Neural progenitor cell (in vitro differentiated cells): ENCODE measurements around the gene ZNF488. TPM values are rescaled to one million over a fixed set of nuclear protein-coding genes. Genes with fewer than 3 reads are reported as not detected.
"Not testable (repeated sequence)": the region's sequence is repeated elsewhere in the genome, so short reads cannot be mapped to it uniquely, and the experiment has no call there.

Source experiments
- DNase-seq: peaks from one replicate; pipeline ENCODE4 v3.0.0-alpha.2; 2016; ENCODE audit warnings: low spot score
- H2AFZ ChIP-seq: fragments of 200-600 bp; sonication (generic); replicated peaks from 2 replicates; pipeline ENCODE4 v1.6.1; 2016; ENCODE audit warnings: antibody characterized with exemption
- H3F3A ChIP-seq: fragments of 200-600 bp; sonication (generic); 2 replicates; pipeline ENCODE4 v1.6.1; 2016; ENCODE audit warnings: antibody characterized with exemption, low read depth
- H3K27ac ChIP-seq: fragments of 200-600 bp; sonication (generic); 2 replicates; pipeline ENCODE4 v1.5.1; 2016; ENCODE audit warnings: mild to moderate bottlenecking
- H3K27me3 ChIP-seq: fragments of 200-600 bp; sonication (generic); 2 replicates; pipeline ENCODE4 v1.6.1; 2016; ENCODE audit warnings: mild to moderate bottlenecking, moderate library complexity
- H3K36me3 ChIP-seq: fragments of 200-600 bp; sonication (generic); 2 replicates; pipeline ENCODE4 v1.5.1; 2016
- H3K4me1 ChIP-seq: fragments of 200-600 bp; sonication (generic); 2 replicates; pipeline ENCODE4 v1.6.1; 2016; ENCODE audit warnings: mixed run types
- H3K4me2 ChIP-seq: fragments of 200-600 bp; sonication (generic); 2 replicates; pipeline ENCODE4 v1.6.1; 2016
- H3K4me3 ChIP-seq: fragments of 200-600 bp; sonication (generic); 2 replicates; pipeline ENCODE4 v1.5.1; 2016
- H3K79me2 ChIP-seq: fragments of 200-600 bp; sonication (generic); 2 replicates; pipeline ENCODE4 v1.6.1; 2016; ENCODE audit warnings: low read depth
- H3K9ac ChIP-seq: fragments of 200-600 bp; sonication (generic); 2 replicates; pipeline ENCODE4 v1.6.1; 2016
- H3K9me3 ChIP-seq: fragments of 200-600 bp; sonication (generic); 2 replicates; pipeline ENCODE4 v1.5.1; 2016; ENCODE audit warnings: low read depth
- H4K20me1 ChIP-seq: fragments of 200-600 bp; sonication (generic); 2 replicates; pipeline ENCODE4 v1.6.1; 2016; ENCODE audit warnings: low read depth
- H3K27ac Mint-ChIP-seq: 3 replicates; pipeline ENCODE4 v1.8.0; 2021; ENCODE audit warnings: mixed read lengths
- H3K27me3 Mint-ChIP-seq: 2 replicates; pipeline ENCODE4 v1.8.0; 2022; ENCODE audit warnings: low read depth, mild to moderate bottlenecking, inconsistent platforms, moderate library complexity, mixed read lengths; ENCODE audit not compliant: insufficient read depth
- H3K36me3 Mint-ChIP-seq: 3 replicates; pipeline ENCODE4 v1.8.0; 2021; ENCODE audit warnings: mixed read lengths
- H3K4me1 Mint-ChIP-seq: 3 replicates; pipeline ENCODE4 v1.8.0; 2021; ENCODE audit warnings: mixed read lengths
- H3K4me3 Mint-ChIP-seq: 3 replicates; pipeline ENCODE4 v1.8.0; 2021; ENCODE audit warnings: mild to moderate bottlenecking, moderate library complexity, mixed read lengths
- H3K9me3 Mint-ChIP-seq: 3 replicates; pipeline ENCODE4 v1.8.0; 2020; ENCODE audit warnings: mixed read lengths
- CTCF ChIP-seq: fragments of 200-600 bp; sonication (generic); IDR thresholded peaks from 2 replicates; pipeline ENCODE4 v1.5.1; 2017; ENCODE audit warnings: antibody characterized with exemption, mild to moderate bottlenecking
- EZH2 ChIP-seq: fragments of 200-600 bp; sonication (generic); IDR thresholded peaks from 2 replicates; pipeline ENCODE4 v1.6.1; 2017; ENCODE audit warnings: antibody characterized with exemption, mild to moderate bottlenecking, moderate library complexity
- EZH2phosphoT487 ChIP-seq: fragments of 200-600 bp; sonication (generic); IDR thresholded peaks from 2 replicates; pipeline ENCODE4 v1.6.1; 2017; ENCODE audit warnings: antibody characterized with exemption
- total RNA-seq: library from RNA; depleted of rRNA; stranded (reverse); fragments of >200 nt; gene quantifications from 2 replicates; pipeline ENCODE4 v1.2.3, GENCODE V29; 2015; ENCODE audit warnings: low replicate concordance

The ZNF488 gene
- total RNA-seq, 1 donor from 2014 or later: not detected

GRCh38 chr10:47389619-47390018, 5.5 kb upstream of the ZNF488 start:
- Histone ChIP-seq H3K4me1 (peaks cover 4% of the 10 kb centered on the region), H4K20me1 (no peaks in the 10 kb centered on the region), H2AFZ (no peak overlapping the region), H3K9ac (no peak overlapping the region), H3F3A (peaks cover 5% of the 10 kb centered on the region), H3K79me2 (no peaks in the 10 kb centered on the region), H3K27me3 (peaks cover 18% of the 10 kb centered on the region), H3K9me3 (no peaks in the 10 kb centered on the region), H3K36me3 (no peaks in the 10 kb centered on the region), H3K4me3 (no peak overlapping the region), H3K4me2 (no peak overlapping the region), H3K27ac (no peak overlapping the region)
- no peak overlapping the region for H3K27ac Mint-ChIP-seq
- H3K4me1 Mint-ChIP-seq: peaks cover 3% of the 10 kb centered on the region
- peaks cover 8% of the 10 kb centered on the region for H3K9me3 Mint-ChIP-seq
- no peaks in the 10 kb centered on the region for H3K27me3 Mint-ChIP-seq
- TF ChIP-seq CTCF (no peak), EZH2 (no peak), EZH2phosphoT487 (no peak)
- no peak for DNase-seq
- no peak overlapping the region for H3K4me3 Mint-ChIP-seq
- H3K36me3 Mint-ChIP-seq: no peaks in the 10 kb centered on the region

GRCh38 chr10:47388879-47389278, 4.8 kb upstream of the ZNF488 start:
- Histone ChIP-seq H4K20me1 (no peaks in the 10 kb centered on the region), H3K27me3 (peaks cover 25% of the 10 kb centered on the region), H3K4me1 (peaks cover 4% of the 10 kb centered on the region), H3K27ac (no peak overlapping the region), H2AFZ (no peak overlapping the region), H3K4me3 (no peak overlapping the region), H3K9ac (no peak overlapping the region), H3K79me2 (no peaks in the 10 kb centered on the region), H3K9me3 (no peaks in the 10 kb centered on the region), H3F3A (peaks cover 7% of the 10 kb centered on the region), H3K4me2 (no peak overlapping the region), H3K36me3 (no peaks in the 10 kb centered on the region)
- TF ChIP-seq EZH2 (no peak), EZH2phosphoT487 (no peak)
- DNase-seq: no peak
- H3K9me3 Mint-ChIP-seq: peaks cover 8% of the 10 kb centered on the region
- H3K27ac Mint-ChIP-seq: no peak overlapping the region
- H3K36me3 Mint-ChIP-seq: no peaks in the 10 kb centered on the region
- no peaks in the 10 kb centered on the region for H3K27me3 Mint-ChIP-seq
- peaks cover 4% of the 10 kb centered on the region for H3K4me1 Mint-ChIP-seq
- no peak overlapping the region for H3K4me3 Mint-ChIP-seq

GRCh38 chr10:47386104-47386503, 2.0 kb upstream of the ZNF488 start:
- peaks cover 12% of the 10 kb centered on the region for H3F3A ChIP-seq
- not testable (repeated sequence) for H3K4me3 Mint-ChIP-seq, H3K9ac ChIP-seq, H3K4me2 ChIP-seq, H3K4me3 ChIP-seq, H3K9me3 ChIP-seq, H3K36me3 Mint-ChIP-seq, H3K4me1 ChIP-seq, H3K79me2 ChIP-seq, H2AFZ ChIP-seq, H3K27ac ChIP-seq, H3K27ac Mint-ChIP-seq, DNase-seq, H3K9me3 Mint-ChIP-seq, H3K36me3 ChIP-seq, H4K20me1 ChIP-seq
- Mint-ChIP-seq H3K4me1 (peaks cover 17% of the 10 kb centered on the region), H3K27me3 (peaks cover 10% of the 10 kb centered on the region)
- H3K27me3 ChIP-seq: peaks cover 45% of the 10 kb centered on the region

GRCh38 chr10:47383261-47384147, 589 bp downstream of the ZNF488 start:
- no peaks in the 10 kb centered on the region for H3K36me3 Mint-ChIP-seq

More at GRCh38 chr10:47383261-47384147, 589 bp downstream of the ZNF488 start:
- peaks cover 12% of the 10 kb centered on the region for H3F3A ChIP-seq
- Mint-ChIP-seq H3K27me3 (peaks cover 13% of the 10 kb centered on the region), H3K4me1 (peaks cover 17% of the 10 kb centered on the region), H3K4me3 (peak overlapping the region; percentile 84), H3K27ac (no peak overlapping the region), H3K9me3 (peaks cover 8% of the 10 kb centered on the region)
- peak overlapping the region; percentile 74 for H3K4me2 ChIP-seq
- no peak overlapping the region for H2AFZ ChIP-seq
- H3K4me1 ChIP-seq: peaks cover 4% of the 10 kb centered on the region
- no peak overlapping the region for H3K27ac ChIP-seq
- H3K79me2 ChIP-seq: no peaks in the 10 kb centered on the region
- H3K36me3 ChIP-seq: no peaks in the 10 kb centered on the region
- H3K27me3 ChIP-seq: peaks cover 45% of the 10 kb centered on the region
- peak; percentile 23 for DNase-seq
- no peak overlapping the region for H3K9ac ChIP-seq
- TF ChIP-seq EZH2phosphoT487 (no peak), CTCF (no peak), EZH2 (peak; percentile 12)
- H3K9me3 ChIP-seq: no peaks in the 10 kb centered on the region
- H4K20me1 ChIP-seq: no peaks in the 10 kb centered on the region
- peak overlapping the region; percentile 68 for H3K4me3 ChIP-seq
